CD4-positive, alpha-beta memory T cell (primary cell): ENCODE measurements around the gene EIF5AL1. TPM values are rescaled to one million over a fixed set of nuclear protein-coding genes. Genes with fewer than 3 reads are reported as not detected.
"Not testable (repeated sequence)": the region's sequence is repeated elsewhere in the genome, so short reads cannot be mapped to it uniquely, and the experiment has no call there.

Source experiments
- CTCF ChIA-PET: fragments of 350-600 bp; sonication (Branson Sonifier 250); formaldehyde crosslinking; loops from one replicate; lab custom pipeline; 2021; ENCODE audit warnings: inconsistent platforms; ENCODE audit not compliant: partially characterized antibody; lab: Charles Lee
- POLR2A ChIA-PET: fragments of 350-600 bp; sonication (Branson Sonifier 250); formaldehyde crosslinking; loops from one replicate; lab custom pipeline; 2021; ENCODE audit not compliant: partially characterized antibody; lab: Charles Lee
- DNase-seq, 5 donors: peaks; one replicate each; pipeline versions ENCODE4 v3.0.0 to v3.0.0-alpha.2; 2020 to 2022; ENCODE audit warnings: mixed read lengths in 1 of 5
- H3K27ac ChIP-seq: one replicate; pipeline ENCODE4 v1.7.0; 2013; ENCODE audit warnings: low read depth, low read length
- H3K27me3 ChIP-seq: 2 replicates; pipeline ENCODE4 v1.7.0; 2013; ENCODE audit warnings: mild to moderate bottlenecking, low read length, moderate library complexity; ENCODE audit not compliant: insufficient read depth
- H3K36me3 ChIP-seq: 2 replicates; pipeline ENCODE4 v1.7.0; 2013; ENCODE audit warnings: mild to moderate bottlenecking, low read length, moderate library complexity; ENCODE audit not compliant: insufficient read depth
- H3K4me1 ChIP-seq: 2 replicates; pipeline ENCODE4 v1.7.0; 2013; ENCODE audit warnings: mild to moderate bottlenecking, low read length, moderate library complexity; ENCODE audit not compliant: insufficient read depth
- H3K4me3 ChIP-seq, 2 donors: one replicate each; pipeline ENCODE4 v1.7.0; 2013; ENCODE audit warnings: low read length in 2 of 2, mild to moderate bottlenecking in 1 of 2
- H3K9me3 ChIP-seq, 2 donors: one replicate each; pipeline ENCODE4 v1.7.0; 2013; ENCODE audit warnings: low read length in 2 of 2, control low read depth in 1 of 2; ENCODE audit not compliant: control insufficient read depth in 1 of 2
- H3K27ac Mint-ChIP-seq, 7 donors: one replicate each; pipeline ENCODE4 v1.8.0; 2020 to 2021; ENCODE audit warnings: mixed read lengths in 7 of 7, mild to moderate bottlenecking in 6 of 7, inconsistent platforms in 3 of 7, moderate library complexity in 3 of 7
- H3K27me3 Mint-ChIP-seq, 2 donors: one replicate each; pipeline ENCODE4 v1.8.0; 2020 to 2021; ENCODE audit warnings: mixed read lengths in 2 of 2
- H3K36me3 Mint-ChIP-seq, 2 donors: one replicate each; pipeline ENCODE4 v1.8.0; 2020 to 2021; ENCODE audit warnings: mixed read lengths in 2 of 2, inconsistent platforms in 1 of 2, mild to moderate bottlenecking in 1 of 2
- H3K4me1 Mint-ChIP-seq, 4 donors: one replicate each; pipeline ENCODE4 v1.8.0; 2020 to 2021; ENCODE audit warnings: mixed read lengths in 4 of 4, mild to moderate bottlenecking in 1 of 4
- H3K4me3 Mint-ChIP-seq, 8 donors: one replicate each; pipeline ENCODE4 v1.8.0; 2020 to 2021; ENCODE audit warnings: mixed read lengths in 8 of 8, mild to moderate bottlenecking in 7 of 8, moderate library complexity in 6 of 8, inconsistent platforms in 3 of 8
- H3K9me3 Mint-ChIP-seq, 8 donors: one replicate each; pipeline ENCODE4 v1.8.0; 2020 to 2021; ENCODE audit warnings: mixed read lengths in 8 of 8, mild to moderate bottlenecking in 5 of 8, inconsistent platforms in 3 of 8, moderate library complexity in 1 of 8
- intact Hi-C: fragments of 100-400 bp; cut with micrococcal nuclease; formaldehyde crosslinking; loops from one replicate; pipeline ENCODE4 v1.15.1; 2023
- polyA plus RNA-seq, 2 donors: library from polyadenylated mRNA; unstranded; fragments of 300-500 nt; fragmentation: Illumina TruSeq; gene quantifications; one replicate each; pipeline ENCODE4 v1.2.3, GENCODE V29; 2021
- total RNA-seq, 2 experiments: library from RNA; stranded (reverse); gene quantifications; one replicate each; pipeline ENCODE4 v1.2.3, GENCODE V29; 2021

The EIF5AL1 gene
- total RNA-seq (under 1 TPM; 0.73 to 0.94 TPM), polyA plus RNA-seq (under 1 TPM; 0.16 to 0.43 TPM)

- H3K4me3 ChIP-seq, H3K36me3 Mint-ChIP-seq, H3K36me3 ChIP-seq, H3K9me3 Mint-ChIP-seq, H3K27me3 Mint-ChIP-seq, H3K9me3 ChIP-seq, H3K27me3 ChIP-seq, DNase-seq, H3K27ac Mint-ChIP-seq, H3K4me1 Mint-ChIP-seq, H3K4me1 ChIP-seq, POLR2A ChIA-PET, intact Hi-C loops, H3K4me3 Mint-ChIP-seq, CTCF ChIA-PET, H3K27ac ChIP-seq: not testable (repeated sequence)
These were observed at the start of gene EIF5AL1 for GRCh38 chr10:79511891-79512583. Gene EIF5AL1, plus strand, starts transcription at chr10:79512533. Its CDS starts 117 bp downstream, at chr10:79512650.

GRCh38 chr10:79463578-79464496 lies 48.5 kb upstream of the EIF5AL1 start:
- H3K4me1 ChIP-seq: no peaks in the 10 kb centered on the region
- H3K4me1 Mint-ChIP-seq: peaks cover 0 to 1% (median 0%) of the 10 kb centered on the region in 4 donors
- POLR2A ChIA-PET: no interaction called here
- H3K4me3 Mint-ChIP-seq: no peak overlapping the region
- no peak for DNase-seq
- no peaks in the 10 kb centered on the region for H3K27me3 ChIP-seq
- no peaks in the 10 kb centered on the region for H3K36me3 ChIP-seq
- H3K27me3 Mint-ChIP-seq: peaks cover 0 to 3% of the 10 kb centered on the region in 2 donors
- no peak overlapping the region for H3K4me3 ChIP-seq
- H3K27ac ChIP-seq: no peak overlapping the region
- no peaks in the 10 kb centered on the region for H3K36me3 Mint-ChIP-seq
- H3K27ac Mint-ChIP-seq: no peak overlapping the region
- CTCF ChIA-PET: interaction anchor here (1.3 to 1.4 kb wide), 3 partner anchors 89 to 116 kb away, joined by 3 to 6 read pairs (median 4); no protein-coding TSS in a partner anchor
- intact Hi-C loops: loop anchor here (10.0 kb wide), 1 partner anchor 249 kb away; no protein-coding TSS in a partner anchor
- H3K9me3 Mint-ChIP-seq: no peaks in the 10 kb centered on the region
- no peaks in the 10 kb centered on the region for H3K9me3 ChIP-seq

GRCh38 chr10:79465341-79465740 lies 47.0 kb upstream of the EIF5AL1 start:
- no peak for DNase-seq
- ChIA-PET POLR2A (no interaction called here), CTCF (interaction anchor here (9.1 kb wide), 1 partner anchor 91 kb away, joined by 91 read pairs; no protein-coding TSS in a partner anchor)
- Mint-ChIP-seq H3K27ac (no peak overlapping the region), H3K4me1 (peaks cover 0 to 1% (median 0%) of the 10 kb centered on the region in 4 donors), H3K9me3 (no peaks in the 10 kb centered on the region), H3K27me3 (peaks cover 0 to 2% of the 10 kb centered on the region in 2 donors), H3K4me3 (no peak overlapping the region), H3K36me3 (no peaks in the 10 kb centered on the region)
- Histone ChIP-seq H3K36me3 (no peaks in the 10 kb centered on the region), H3K27me3 (no peaks in the 10 kb centered on the region), H3K9me3 (no peaks in the 10 kb centered on the region), H3K4me3 (no peak overlapping the region), H3K27ac (no peak overlapping the region), H3K4me1 (no peaks in the 10 kb centered on the region)
- intact Hi-C loops: loop anchor here (10.0 kb wide), 1 partner anchor 251 kb away; no protein-coding TSS in a partner anchor

GRCh38 chr10:79468015-79468560 lies 44.2 kb upstream of the EIF5AL1 start:
- H3K4me1 ChIP-seq: no peaks in the 10 kb centered on the region
- intact Hi-C loops: loop anchor here (10.0 kb wide), 1 partner anchor 253 kb away; no protein-coding TSS in a partner anchor
- Mint-ChIP-seq H3K36me3 (no peaks in the 10 kb centered on the region), H3K4me1 (peaks cover 0 to 1% (median 0%) of the 10 kb centered on the region in 4 donors), H3K27ac (peak overlapping the region in 1 of 7 donors; percentile 31), H3K9me3 (no peaks in the 10 kb centered on the region), H3K4me3 (no peak overlapping the region), H3K27me3 (peaks cover 3 to 5% of the 10 kb centered on the region in 2 donors)
- POLR2A ChIA-PET: interaction anchor here (1.0 kb wide), 1 partner anchor 94 kb away, joined by 4 read pairs; no protein-coding TSS in a partner anchor
- H3K27me3 ChIP-seq: no peaks in the 10 kb centered on the region
- H3K9me3 ChIP-seq: no peaks in the 10 kb centered on the region
- no peaks in the 10 kb centered on the region for H3K36me3 ChIP-seq
- no peak overlapping the region for H3K27ac ChIP-seq
- no peak for DNase-seq
- no peak overlapping the region for H3K4me3 ChIP-seq
- CTCF ChIA-PET: interaction anchor here (0.7 to 9.1 kb wide), 16 partner anchors 9 to 977 kb away, joined by 3 to 91 read pairs (median 4); partner anchors contain the start of gene ZCCHC24

GRCh38 chr10:79468841-79469585 lies 43.3 kb upstream of the EIF5AL1 start:
- Mint-ChIP-seq H3K27me3 (peaks cover 3 to 5% of the 10 kb centered on the region in 2 donors), H3K36me3 (no peaks in the 10 kb centered on the region), H3K9me3 (no peaks in the 10 kb centered on the region), H3K4me1 (peaks cover 0 to 1% (median 0%) of the 10 kb centered on the region in 4 donors), H3K4me3 (no peak overlapping the region), H3K27ac (no peak overlapping the region)
- no peak overlapping the region for H3K27ac ChIP-seq
- H3K27me3 ChIP-seq: no peaks in the 10 kb centered on the region
- no peak for DNase-seq
- no peaks in the 10 kb centered on the region for H3K9me3 ChIP-seq
- no peaks in the 10 kb centered on the region for H3K4me1 ChIP-seq
- intact Hi-C loops: loop anchor here (10.0 kb wide), 1 partner anchor 254 kb away; no protein-coding TSS in a partner anchor
- no peaks in the 10 kb centered on the region for H3K36me3 ChIP-seq
- H3K4me3 ChIP-seq: no peak overlapping the region
- ChIA-PET POLR2A (no interaction called here), CTCF (interaction anchor here (1.0 to 9.1 kb wide), 7 partner anchors 8 to 267 kb away, joined by 3 to 91 read pairs (median 8); no protein-coding TSS in a partner anchor)

- Mint-ChIP-seq H3K27me3 (peaks cover 5 to 9% of the 10 kb centered on the region in 2 donors), H3K4me1 (peaks cover 0 to 1% (median 0%) of the 10 kb centered on the region in 4 donors), H3K4me3 (no peak overlapping the region), H3K36me3 (no peaks in the 10 kb centered on the region), H3K27ac (no peak overlapping the region), H3K9me3 (no peaks in the 10 kb centered on the region)
- H3K9me3 ChIP-seq: no peaks in the 10 kb centered on the region
- no peak overlapping the region for H3K27ac ChIP-seq
- no peak overlapping the region for H3K4me3 ChIP-seq
- no peaks in the 10 kb centered on the region for H3K36me3 ChIP-seq
- H3K27me3 ChIP-seq: no peaks in the 10 kb centered on the region
- ChIA-PET POLR2A (no interaction called here), CTCF (interaction anchor here (1.2 to 9.1 kb wide), 4 partner anchors 8 to 122 kb away, joined by 3 to 91 read pairs (median 6); no protein-coding TSS in a partner anchor)
- no peaks in the 10 kb centered on the region for H3K4me1 ChIP-seq
- intact Hi-C loops: no loop called here
- DNase-seq: no peak
These were observed 42.2 kb upstream of the EIF5AL1 start for GRCh38 chr10:79470096-79470495.
